GM13976 (cell line): ENCODE results near the gene ZNF135.

Experiments used
- DNase-seq: peaks from one replicate; pipeline ENCODE4 v3.0.0; 2012; ENCODE audit warnings: low spot score
- CTCF ChIP-seq: IDR thresholded peaks from 2 replicates; pipeline ENCODE4 v1.5.1; 2012; ENCODE audit warnings: borderline replicate concordance, mild to moderate bottlenecking; ENCODE audit not compliant: insufficient read depth; ENCODE audit errors: extremely low read depth, missing control alignments, control extremely low read depth
- in situ Hi-C: fragments of 300-500 bp; cut with MboI; formaldehyde crosslinking; loops from one replicate; pipeline ENCODE4 v1.12.0; 2022; ENCODE audit warnings: low sequenced_read_pairs, mixed read lengths, inconsistent platforms; ENCODE audit not compliant: unreplicated experiment

Gene ZNF135

GRCh38 chr19:58037927-58038687 is 21.0 kb upstream of the ZNF135 start:
- no peak for TF ChIP-seq CTCF
- in situ Hi-C loops = no loop called here
- no peak for DNase-seq

DNA sequence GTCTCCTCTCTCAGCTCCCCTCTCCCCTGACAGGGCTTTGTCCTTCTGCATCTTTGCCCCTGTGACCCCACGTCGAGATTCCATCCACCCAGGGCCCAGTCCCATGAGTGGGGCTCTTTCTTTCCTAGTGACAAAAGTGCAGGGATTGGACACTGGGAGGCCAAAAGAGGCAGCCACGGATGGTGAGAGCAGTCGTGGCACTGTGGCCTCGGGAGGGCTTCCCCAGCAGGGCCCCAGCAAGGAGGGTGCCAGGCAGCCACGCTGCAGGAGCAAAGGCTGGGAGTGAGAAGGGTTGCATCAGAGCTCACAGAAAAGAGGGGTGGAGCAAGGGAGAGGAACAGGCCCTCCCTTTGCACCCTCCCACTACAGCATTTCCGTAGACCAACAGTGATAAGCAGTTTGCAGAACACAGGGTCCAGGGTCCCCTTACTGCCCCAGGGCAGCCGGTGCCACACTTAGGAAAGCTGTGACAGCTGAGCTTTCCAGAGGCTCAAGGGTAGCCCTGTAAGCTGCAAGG is 20.3 kb upstream of the ZNF135 start:
- in situ Hi-C loops = no loop called here
- DNase-seq = no peak
- no peak for TF ChIP-seq CTCF

GRCh38 chr19:58040751-58041525 is 18.1 kb upstream of the ZNF135 start:
- no peak for DNase-seq
- in situ Hi-C loops = no loop called here
- TF ChIP-seq CTCF = no peak

- in situ Hi-C loops = no loop called here
- TF ChIP-seq CTCF = no peak
- no peak for DNase-seq
These were observed 16.4 kb upstream of the ZNF135 start for GRCh38 chr19:58042495-58043340.

GRCh38 chr19:58044391-58044790 is 14.7 kb upstream of the ZNF135 start:
- in situ Hi-C loops = no loop called here
- TF ChIP-seq CTCF = no peak
- no peak for DNase-seq

- no peak for DNase-seq
- in situ Hi-C loops = no loop called here
- no peak for TF ChIP-seq CTCF
These were observed 14.2 kb upstream of the ZNF135 start for GRCh38 chr19:58044886-58045285.
